Measurements from ENCODE around the gene EIF2AK3. TPM values are rescaled to one million over a fixed set of nuclear protein-coding genes. Genes with fewer than 3 reads are reported as not detected.

The EIF2AK3 gene
- total and polyA plus RNA-seq, 4 donors = 5.3 to 46.7 (median 18.6) TPM

- ATAC-seq (ENCODE audit: insufficient read depth, low FRiP score) (no peak), DNase-seq (no peak)
Measured at GRCh38 chr2:88602022-88602421, 25.2 kb downstream of the EIF2AK3 start.

GRCh38 chr2:88601286-88601685 is 26.0 kb downstream of the EIF2AK3 start:
- no peak for ATAC-seq (ENCODE audit: insufficient read depth, low FRiP score)
- H3K9ac ChIP-seq (ENCODE audit: insufficient read depth in 1 of 2, low read length in 2 of 2) = no peak overlapping the region
- peak; percentile 65 to 97 (median 96) for DNase-seq
- WGBS, 2 donors = 78% methylated on average over 2 of the region's 2 CpGs
- no peaks in the 10 kb centered on the region for H3K9me3 ChIP-seq (ENCODE audit: control insufficient read depth in 4 of 4, insufficient read depth in 3 of 4, low read length in 3 of 4)
- H3K27me3 ChIP-seq (ENCODE audit: control insufficient read depth in 3 of 3, insufficient read depth in 3 of 3, low read length in 2 of 3) = no peaks in the 10 kb centered on the region
- peaks cover 0 to 3% (median 0%) of the 10 kb centered on the region in 4 donors for H3K36me3 ChIP-seq (ENCODE audit: control insufficient read depth in 4 of 4, insufficient read depth in 4 of 4, low read length in 4 of 4)
- TF ChIP-seq CTCF (IDR thresholded peaks at IDR 0.05; ENCODE audit: control extremely low read depth, extremely low read depth) = no peak
- peaks cover 0 to 17% (median 10%) of the 10 kb centered on the region in 5 donors for H3K4me1 ChIP-seq (ENCODE audit: control insufficient read depth in 5 of 5, insufficient read depth in 5 of 5, low read length in 5 of 5)
- peak overlapping the region in 1 of 2 donors; percentile 33 for H3K27ac ChIP-seq (ENCODE audit: low read depth in 1 of 2, low read length in 1 of 2)
- no peak overlapping the region for H3K4me3 ChIP-seq

More at GRCh38 chr2:88602022-88602421, 25.2 kb downstream of the EIF2AK3 start:
- TF ChIP-seq CTCF (IDR thresholded peaks at IDR 0.05; ENCODE audit: control extremely low read depth, extremely low read depth) = no peak
- Histone ChIP-seq H3K4me3 (no peak overlapping the region), H3K9me3 (ENCODE audit: control insufficient read depth in 4 of 4, insufficient read depth in 3 of 4, low read length in 3 of 4) (no peaks in the 10 kb centered on the region), H3K27me3 (ENCODE audit: control insufficient read depth in 3 of 3, insufficient read depth in 3 of 3, low read length in 2 of 3) (no peaks in the 10 kb centered on the region), H3K4me1 (ENCODE audit: control insufficient read depth in 5 of 5, insufficient read depth in 5 of 5, low read length in 5 of 5) (peaks cover 0 to 19% (median 10%) of the 10 kb centered on the region in 5 donors), H3K9ac (ENCODE audit: insufficient read depth in 1 of 2, low read length in 2 of 2) (no peak overlapping the region), H3K27ac (ENCODE audit: low read depth in 1 of 2, low read length in 1 of 2) (peak overlapping the region in 1 of 2 donors; percentile 33), H3K36me3 (ENCODE audit: control insufficient read depth in 4 of 4, insufficient read depth in 4 of 4, low read length in 4 of 4) (peaks cover 0 to 3% (median 0%) of the 10 kb centered on the region in 4 donors)
- WGBS, 2 donors = 89 to 92% methylated on average over 4 of the region's 4 CpGs

- Histone ChIP-seq H3K9ac (ENCODE audit: insufficient read depth in 1 of 2, low read length in 2 of 2) (no peak overlapping the region), H3K4me3 (no peak overlapping the region), H3K27ac (ENCODE audit: low read depth in 1 of 2, low read length in 1 of 2) (peak overlapping the region; percentile 27 to 75), H3K36me3 (ENCODE audit: control insufficient read depth in 4 of 4, insufficient read depth in 4 of 4, low read length in 4 of 4) (peaks cover 0 to 11% (median 0%) of the 10 kb centered on the region in 4 donors), H3K9me3 (ENCODE audit: control insufficient read depth in 4 of 4, insufficient read depth in 3 of 4, low read length in 3 of 4) (no peaks in the 10 kb centered on the region), H3K4me1 (ENCODE audit: control insufficient read depth in 5 of 5, insufficient read depth in 5 of 5, low read length in 5 of 5) (peaks cover 0 to 17% (median 10%) of the 10 kb centered on the region in 5 donors), H3K27me3 (ENCODE audit: control insufficient read depth in 3 of 3, insufficient read depth in 3 of 3, low read length in 2 of 3) (no peaks in the 10 kb centered on the region)
- DNase-seq (peak; percentile 27 to 76 (median 64)), ATAC-seq (ENCODE audit: insufficient read depth, low FRiP score) (peak; percentile 80)
- 33 to 53% methylated on average over 4 of the region's 4 CpGs for WGBS, 2 donors
- no peak for TF ChIP-seq CTCF (IDR thresholded peaks at IDR 0.05; ENCODE audit: control extremely low read depth, extremely low read depth)
Measured at GRCh38 chr2:88600038-88600465, 27.2 kb downstream of the EIF2AK3 start.

GRCh38 chr2:88599527-88599926 is 27.7 kb downstream of the EIF2AK3 start:
- DNase-seq (no peak), ATAC-seq (ENCODE audit: insufficient read depth, low FRiP score) (no peak)
- Histone ChIP-seq H3K9ac (ENCODE audit: insufficient read depth in 1 of 2, low read length in 2 of 2) (no peak overlapping the region), H3K27me3 (ENCODE audit: control insufficient read depth in 3 of 3, insufficient read depth in 3 of 3, low read length in 2 of 3) (no peaks in the 10 kb centered on the region), H3K27ac (ENCODE audit: low read depth in 1 of 2, low read length in 1 of 2) (peak overlapping the region in 1 of 2 donors; percentile 83), H3K9me3 (ENCODE audit: control insufficient read depth in 4 of 4, insufficient read depth in 3 of 4, low read length in 3 of 4) (no peaks in the 10 kb centered on the region), H3K4me1 (ENCODE audit: control insufficient read depth in 5 of 5, insufficient read depth in 5 of 5, low read length in 5 of 5) (peaks cover 0 to 17% (median 10%) of the 10 kb centered on the region in 5 donors), H3K4me3 (no peak overlapping the region), H3K36me3 (ENCODE audit: control insufficient read depth in 4 of 4, insufficient read depth in 4 of 4, low read length in 4 of 4) (peaks cover 0 to 10% (median 0%) of the 10 kb centered on the region in 4 donors)
- 40 to 54% methylated on average over 2 of the region's 2 CpGs for WGBS, 2 donors
- no peak for TF ChIP-seq CTCF (IDR thresholded peaks at IDR 0.05; ENCODE audit: control extremely low read depth, extremely low read depth)
